HL-60/S4 treated with phorbol 12-myristate 13-acetate at 8.2 ng/mL for 4 days and 3 days (cell line): ENCODE measurements around the gene ATP8A2.
"Not testable (repeated sequence)": the region's sequence is repeated elsewhere in the genome, so short reads cannot be mapped to it uniquely, and the experiment has no call there.

ENCODE experiments used
- in situ Hi-C: fragments of 300-500 bp; cut with MboI; formaldehyde crosslinking; loops from 2 replicates; pipeline ENCODE4 v1.15.0; 2022; ENCODE audit warnings: low sequenced_read_pairs

The ATP8A2 gene

GRCh38 chr13:25790137-25790536 is 418.4 kb downstream of the ATP8A2 start:
- in situ Hi-C loops: not testable (repeated sequence)

- in situ Hi-C loops: no loop called here
These were observed 423.5 kb downstream of the ATP8A2 start for GRCh38 chr13:25795277-25795676.

GRCh38 chr13:25796474-25796873 is 424.7 kb downstream of the ATP8A2 start:
- in situ Hi-C loops: no loop called here

DNA sequence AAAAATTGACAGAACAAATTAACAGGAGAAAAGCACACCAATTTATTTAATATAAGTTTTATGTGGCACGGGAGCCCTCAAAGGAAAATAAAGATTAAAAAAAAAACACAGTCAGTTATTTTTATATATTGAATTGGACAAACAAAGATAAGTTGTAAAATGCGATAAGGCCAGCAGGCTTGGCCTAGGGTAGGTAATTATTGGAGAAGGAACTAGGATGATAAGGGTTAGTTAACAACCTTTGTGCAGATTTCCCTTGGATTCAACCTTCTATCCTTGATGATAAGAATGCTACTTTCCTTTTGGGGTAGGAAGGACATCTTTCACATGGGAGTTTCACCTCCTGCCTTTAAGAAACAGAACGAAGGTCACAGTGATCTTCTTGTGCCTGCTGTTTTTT is 427.2 kb downstream of the ATP8A2 start:
- in situ Hi-C loops: no loop called here

GRCh38 chr13:25800523-25800922 is 428.7 kb downstream of the ATP8A2 start:
- in situ Hi-C loops: no loop called here

- in situ Hi-C loops: no loop called here
These were observed 430.8 kb downstream of the ATP8A2 start for GRCh38 chr13:25802579-25802978.

DNA sequence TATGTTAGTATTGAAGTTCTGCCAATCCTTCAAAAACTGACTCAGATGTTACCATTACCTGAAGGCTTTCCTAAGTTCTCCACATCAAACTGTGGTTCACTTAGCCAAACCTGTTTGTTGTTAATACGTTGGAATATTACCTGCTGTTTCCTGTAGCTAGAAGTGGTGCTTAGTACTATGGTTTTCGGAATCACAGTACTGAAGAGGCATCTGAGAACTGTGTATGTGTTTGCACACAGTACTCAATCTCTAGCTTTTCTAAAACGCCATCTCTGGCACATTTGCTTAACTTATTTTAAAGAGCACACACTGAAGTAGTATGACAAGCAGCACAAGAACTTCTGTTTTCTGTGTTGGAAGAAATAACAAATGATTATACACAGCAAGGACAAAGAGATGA is 431.9 kb downstream of the ATP8A2 start:
- in situ Hi-C loops: no loop called here

GRCh38 chr13:25806264-25806974 is 434.6 kb downstream of the ATP8A2 start:
- in situ Hi-C loops: no loop called here

DNA sequence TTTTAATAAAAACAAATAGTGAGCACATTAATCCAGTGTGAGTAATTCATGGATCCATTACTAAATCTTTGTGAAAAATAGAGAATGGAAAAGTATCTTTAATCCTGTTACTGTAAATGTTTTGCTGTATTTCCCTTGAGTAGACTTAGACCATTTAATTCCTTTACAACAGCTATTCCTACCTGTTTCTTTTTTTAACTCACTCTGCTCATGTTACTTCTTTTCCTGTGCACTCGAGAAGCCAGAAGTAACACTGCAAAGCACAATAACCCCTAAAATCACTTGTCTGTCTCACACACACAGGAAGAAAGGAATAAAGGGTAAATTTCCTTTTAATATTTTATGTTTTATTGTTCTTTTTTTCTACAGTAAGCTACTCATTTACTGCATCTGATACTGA is 435.8 kb downstream of the ATP8A2 start:
- in situ Hi-C loops: no loop called here

- in situ Hi-C loops: no loop called here
These were observed 439.7 kb downstream of the ATP8A2 start for GRCh38 chr13:25811506-25811905.

- in situ Hi-C loops: no loop called here
These were observed 444.5 kb downstream of the ATP8A2 start for GRCh38 chr13:25816239-25816638.

DNA sequence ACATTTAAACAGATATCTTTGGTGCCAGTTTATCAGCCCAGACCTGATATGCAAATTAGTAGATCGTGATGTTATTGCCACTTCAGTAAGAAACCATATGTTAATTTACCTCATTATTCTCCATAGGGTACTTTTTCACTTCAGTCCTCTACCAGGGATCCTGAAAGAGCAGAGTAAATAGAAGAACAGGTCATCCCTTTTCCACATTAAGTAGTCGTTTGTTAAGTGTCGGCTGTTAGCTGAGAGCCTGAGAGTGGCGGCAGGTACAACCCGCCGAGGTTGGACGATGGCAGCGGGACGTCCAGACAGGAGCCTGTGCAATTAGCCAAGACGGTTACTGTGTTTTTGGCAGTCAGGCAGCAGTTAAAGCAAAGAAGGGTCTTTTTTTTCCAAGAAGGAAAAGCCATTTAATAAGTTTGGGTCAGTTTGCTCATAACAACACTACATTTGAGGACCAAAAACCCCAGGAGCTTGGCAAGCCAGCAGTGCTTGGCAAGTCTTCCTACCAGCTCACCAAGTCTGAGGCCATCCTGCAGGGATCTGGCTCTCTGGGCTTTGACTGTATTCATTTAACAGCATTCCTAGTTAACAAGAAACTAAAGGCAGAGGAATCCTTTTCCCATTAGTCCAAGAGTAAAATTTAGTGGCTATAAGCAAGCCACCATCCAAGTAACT is 448.2 kb downstream of the ATP8A2 start:
- in situ Hi-C loops: no loop called here

DNA sequence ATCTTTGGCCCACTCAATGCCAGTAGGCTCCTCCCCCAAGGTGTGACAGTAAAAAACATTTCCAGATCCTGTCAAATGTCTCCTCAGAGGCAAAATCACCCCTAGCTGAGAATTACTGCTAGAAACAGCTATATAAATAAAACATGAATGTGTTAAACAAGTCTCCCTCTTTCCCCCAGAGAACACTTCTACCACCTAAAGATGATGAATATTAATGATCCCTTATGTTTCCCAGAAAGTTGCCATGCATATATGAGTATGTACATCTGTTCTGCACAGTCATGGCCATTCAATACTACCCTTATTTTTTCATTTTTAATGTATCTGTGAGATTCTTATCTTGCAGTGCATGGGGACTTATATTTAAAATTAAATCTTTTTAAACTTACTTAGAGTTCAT is 450.0 kb downstream of the ATP8A2 start:
- in situ Hi-C loops: no loop called here

DNA sequence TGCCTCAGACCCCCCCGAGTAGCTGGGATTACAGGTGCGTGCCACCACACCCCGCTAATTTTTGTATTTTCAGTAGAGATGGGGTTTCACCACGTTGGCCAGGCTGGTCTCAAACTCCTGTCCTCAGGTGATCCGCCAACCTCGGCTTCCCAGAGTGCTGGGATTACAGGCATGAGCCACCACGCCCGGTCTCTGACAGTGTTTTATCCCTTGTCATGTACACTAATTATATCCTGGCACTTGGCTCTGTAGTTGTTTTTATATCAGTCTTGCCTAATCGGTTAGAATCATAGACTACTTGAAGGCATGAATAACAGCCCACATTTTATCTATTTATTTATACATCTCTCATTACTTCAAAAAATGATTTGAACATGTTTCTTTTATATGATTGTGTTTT is 455.4 kb downstream of the ATP8A2 start:
- in situ Hi-C loops: not testable (repeated sequence)

GRCh38 chr13:25827831-25828465 is 456.2 kb downstream of the ATP8A2 start:
- in situ Hi-C loops: no loop called here

DNA sequence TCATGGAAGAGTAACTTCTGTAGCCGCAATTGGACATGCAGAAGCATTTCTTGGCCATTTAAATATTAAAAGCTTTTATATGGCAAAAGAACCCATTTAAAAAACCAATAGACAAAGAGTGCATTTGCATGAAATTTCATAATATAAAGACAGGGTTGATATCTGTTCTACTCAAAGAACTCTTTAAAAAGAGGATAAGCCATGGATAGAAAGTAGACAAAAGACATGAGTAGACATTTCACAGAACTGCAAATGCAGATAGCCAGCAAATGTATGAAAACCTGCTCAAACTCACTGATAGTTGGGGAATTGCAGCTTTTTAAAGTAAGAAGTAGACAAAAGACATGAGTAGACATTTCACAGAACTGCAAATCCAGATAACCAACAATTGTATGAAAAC is 462.0 kb downstream of the ATP8A2 start:
- in situ Hi-C loops: no loop called here

- in situ Hi-C loops: no loop called here
These were observed 465.0 kb downstream of the ATP8A2 start for GRCh38 chr13:25836574-25837336.

DNA sequence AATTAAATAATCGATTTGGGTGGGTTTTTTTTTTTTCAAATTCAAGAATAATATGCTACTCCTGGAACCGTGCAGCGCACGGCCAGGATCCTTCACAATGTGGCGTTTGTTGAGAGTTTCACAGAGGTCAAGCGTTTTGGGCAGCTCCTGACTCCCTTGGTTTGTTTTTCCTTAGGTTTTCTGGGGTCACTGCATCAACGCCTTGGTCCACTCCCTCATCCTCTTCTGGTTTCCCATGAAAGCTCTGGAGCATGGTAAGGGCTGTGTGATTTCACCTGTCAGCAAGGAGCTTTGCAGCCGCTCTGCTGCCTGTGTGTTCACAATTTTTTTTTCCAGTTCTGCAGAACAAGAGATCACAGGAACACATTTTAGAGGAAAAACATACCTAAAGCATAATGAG is 467.6 kb downstream of the ATP8A2 start:
- in situ Hi-C loops: no loop called here

DNA sequence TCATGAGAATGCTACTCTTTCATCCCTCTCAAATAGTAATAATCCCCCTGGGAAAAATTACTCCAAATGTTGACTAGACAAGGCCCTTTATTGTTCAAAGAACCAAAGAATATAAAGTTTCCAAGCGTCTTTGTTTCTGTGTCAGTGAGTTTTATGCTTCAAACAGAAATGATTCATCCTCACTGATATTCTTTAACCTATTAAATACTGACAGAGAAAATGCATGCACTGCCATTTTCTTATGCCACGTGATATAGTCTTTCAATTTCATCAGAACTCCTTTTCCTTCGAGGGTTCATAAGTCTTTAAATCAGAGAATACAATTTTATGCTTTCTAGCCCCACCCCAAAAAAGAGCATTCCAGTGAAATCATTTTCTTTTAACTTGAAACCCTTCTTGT is 468.5 kb downstream of the ATP8A2 start:
- in situ Hi-C loops: no loop called here

DNA sequence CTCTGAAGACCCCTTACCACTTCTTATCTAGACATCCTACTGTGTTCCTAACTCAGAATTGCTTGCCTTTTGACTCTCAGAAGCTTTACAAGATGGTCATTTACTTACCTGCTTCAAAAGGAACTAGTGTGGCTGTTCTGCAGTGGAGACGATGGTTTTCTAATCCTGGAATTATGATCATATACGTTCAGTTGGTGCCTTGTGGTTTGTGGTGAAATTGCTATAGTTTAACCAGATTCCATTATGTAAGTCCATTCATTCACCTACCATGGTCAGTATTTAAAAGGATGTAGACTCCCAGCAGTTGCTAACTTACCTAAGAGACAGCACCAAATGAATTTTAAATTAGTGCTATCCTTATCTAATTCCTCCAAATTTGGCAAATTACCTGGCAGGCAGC is 469.2 kb downstream of the ATP8A2 start:
- in situ Hi-C loops: no loop called here

GRCh38 chr13:25843692-25844091 is 471.9 kb downstream of the ATP8A2 start:
- in situ Hi-C loops: no loop called here
